Tibial nerve (tissue), 4 donors: ENCODE measurements around the gene C1orf105. TPM values are rescaled to one million over a fixed set of nuclear protein-coding genes. Genes with fewer than 3 reads are reported as not detected.
A peak's percentile ranks its signal among the peaks of the same experiment; 100 is the strongest.

Source experiments
- DNase-seq, 2 donors: peaks; one replicate each; pipeline ENCODE4 v3.0.0-alpha.2; 2019; ENCODE audit warnings: low spot score in 2 of 2
- H3K27ac ChIP-seq, 4 donors: fragments of 200-600 bp; sonication (generic) in 3 of 4; one replicate each; pipeline ENCODE4 v1.5.1; 2017 to 2019; ENCODE audit warnings: mild to moderate bottlenecking in 1 of 4
- H3K27me3 ChIP-seq, 2 donors: fragments of 200-600 bp; sonication (generic) in 1 of 2; one replicate each; pipeline versions ENCODE4 v1.5.1 to v1.6.0; 2017 to 2019
- H3K36me3 ChIP-seq, 3 donors: fragments of 200-600 bp; sonication (generic); one replicate each; pipeline ENCODE4 v1.5.1; 2018 to 2019
- H3K4me1 ChIP-seq, 4 donors: fragments of 200-600 bp; sonication (generic) in 3 of 4; one replicate each; pipeline ENCODE4 v1.5.1; 2017 to 2019
- H3K4me3 ChIP-seq, 4 donors: fragments of 200-600 bp; sonication (generic) in 3 of 4; one replicate each; pipeline ENCODE4 v1.5.1; 2017 to 2019; ENCODE audit warnings: mild to moderate bottlenecking in 1 of 4, moderate library complexity in 1 of 4
- H3K9me3 ChIP-seq, 4 donors: fragments of 200-600 bp; sonication (generic) in 3 of 4; one replicate each; pipeline ENCODE4 v1.5.1; 2017 to 2019
- EP300 ChIP-seq, 2 donors: sonication (generic); formaldehyde crosslinking; IDR thresholded peaks; one replicate each; pipeline ENCODE4 v1.6.1; 2017; ENCODE audit warnings: antibody characterized with exemption in 2 of 2, mild to moderate bottlenecking in 1 of 2
- POLR2A ChIP-seq, 2 donors: fragments of 450-650 bp; IDR thresholded peaks; one replicate each; pipeline ENCODE4 v1.6.1; 2017; ENCODE audit warnings: antibody characterized with exemption in 2 of 2, mild to moderate bottlenecking in 2 of 2, moderate library complexity in 2 of 2
- WGBS, 2 donors: methylation state at CpG; one replicate each; pipeline ENCODE4 v1.1.5; 2018; 5-methylcytosine and 5-hydroxymethylcytosine counted together
- total RNA-seq, 4 donors: library from RNA; depleted of rRNA; stranded (reverse); fragments of >200 nt; gene quantifications; one replicate each; pipeline ENCODE4 v1.1.0, GENCODE V29; 2016
- TF ChIP-seq, protein P1 (sequence below), 5 experiments: fragments of 200-600 bp in 3 of 5; fragments of 450-650 bp in 2 of 5; sonication (generic) in 3 of 5; IDR thresholded peaks; one replicate each; pipeline ENCODE4 v1.5.1; 2016 to 2019; ENCODE audit warnings: antibody characterized with exemption in 5 of 5, mild to moderate bottlenecking in 3 of 5, moderate library complexity in 2 of 5

Gene C1orf105
- total RNA-seq, 4 donors from 2014 or later = not detected

GRCh38 chr1:172399756-172400721, 20.4 kb upstream of the C1orf105 start:
- H3K9me3 ChIP-seq = no peaks in the 10 kb centered on the region
- H3K27ac ChIP-seq = peak overlapping the region; percentile 49 to 93 (median 85)
- H3K36me3 ChIP-seq = no peaks in the 10 kb centered on the region
- H3K4me3 ChIP-seq = no peak overlapping the region
- peaks cover 5 to 71% (median 33%) of the 10 kb centered on the region in 4 donors for H3K4me1 ChIP-seq
- peak in 1 of 2 donors; percentile 14 for DNase-seq
- 33 to 34% methylated on average over 6 of the region's 6 CpGs for WGBS, 2 donors
- TF ChIP-seq EP300 (IDR thresholded peaks at IDR 0.05) = no peak
- no peak for TF ChIP-seq POLR2A (IDR thresholded peaks at IDR 0.05)
- TF ChIP-seq, protein P1, sequence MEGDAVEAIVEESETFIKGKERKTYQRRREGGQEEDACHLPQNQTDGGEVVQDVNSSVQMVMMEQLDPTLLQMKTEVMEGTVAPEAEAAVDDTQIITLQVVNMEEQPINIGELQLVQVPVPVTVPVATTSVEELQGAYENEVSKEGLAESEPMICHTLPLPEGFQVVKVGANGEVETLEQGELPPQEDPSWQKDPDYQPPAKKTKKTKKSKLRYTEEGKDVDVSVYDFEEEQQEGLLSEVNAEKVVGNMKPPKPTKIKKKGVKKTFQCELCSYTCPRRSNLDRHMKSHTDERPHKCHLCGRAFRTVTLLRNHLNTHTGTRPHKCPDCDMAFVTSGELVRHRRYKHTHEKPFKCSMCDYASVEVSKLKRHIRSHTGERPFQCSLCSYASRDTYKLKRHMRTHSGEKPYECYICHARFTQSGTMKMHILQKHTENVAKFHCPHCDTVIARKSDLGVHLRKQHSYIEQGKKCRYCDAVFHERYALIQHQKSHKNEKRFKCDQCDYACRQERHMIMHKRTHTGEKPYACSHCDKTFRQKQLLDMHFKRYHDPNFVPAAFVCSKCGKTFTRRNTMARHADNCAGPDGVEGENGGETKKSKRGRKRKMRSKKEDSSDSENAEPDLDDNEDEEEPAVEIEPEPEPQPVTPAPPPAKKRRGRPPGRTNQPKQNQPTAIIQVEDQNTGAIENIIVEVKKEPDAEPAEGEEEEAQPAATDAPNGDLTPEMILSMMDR (IDR thresholded peaks at IDR 0.05) = no peak
- no peaks in the 10 kb centered on the region for H3K27me3 ChIP-seq

- Histone ChIP-seq H3K27me3 (no peaks in the 10 kb centered on the region), H3K4me3 (no peak overlapping the region), H3K4me1 (peaks cover 5 to 68% (median 33%) of the 10 kb centered on the region in 4 donors), H3K27ac (peak overlapping the region; percentile 49 to 93 (median 85)), H3K9me3 (no peaks in the 10 kb centered on the region), H3K36me3 (no peaks in the 10 kb centered on the region)
- no peak for DNase-seq
- 41 to 48% methylated on average over 1 of the region's 1 CpG for WGBS, 2 donors
- TF ChIP-seq EP300 (IDR thresholded peaks at IDR 0.05) (no peak), POLR2A (IDR thresholded peaks at IDR 0.05) (no peak)
- TF ChIP-seq, protein P1 (IDR thresholded peaks at IDR 0.05) = no peak
Measured at GRCh38 chr1:172400722-172401105, 19.8 kb upstream of the C1orf105 start.

GRCh38 chr1:172401477-172401876, 19.0 kb upstream of the C1orf105 start:
- TF ChIP-seq POLR2A (IDR thresholded peaks at IDR 0.05) (no peak), EP300 (IDR thresholded peaks at IDR 0.05) (no peak)
- TF ChIP-seq, protein P1 (IDR thresholded peaks at IDR 0.05) = no peak
- Histone ChIP-seq H3K36me3 (no peaks in the 10 kb centered on the region), H3K4me3 (no peak overlapping the region), H3K27ac (peak overlapping the region in 3 of 4 donors; percentile 49 to 93 (median 92)), H3K27me3 (no peaks in the 10 kb centered on the region), H3K9me3 (no peaks in the 10 kb centered on the region), H3K4me1 (peaks cover 5 to 65% (median 33%) of the 10 kb centered on the region in 4 donors)
- no peak for DNase-seq

GRCh38 chr1:172401892-172402291, 18.6 kb upstream of the C1orf105 start:
- DNase-seq = no peak
- Histone ChIP-seq H3K4me1 (peaks cover 5 to 61% (median 31%) of the 10 kb centered on the region in 4 donors), H3K9me3 (no peaks in the 10 kb centered on the region), H3K27me3 (no peaks in the 10 kb centered on the region), H3K27ac (peak overlapping the region in 1 of 4 donors; percentile 93), H3K4me3 (no peak overlapping the region), H3K36me3 (no peaks in the 10 kb centered on the region)
- 66 to 68% methylated on average over 5 of the region's 5 CpGs for WGBS, 2 donors
- TF ChIP-seq, protein P1 (IDR thresholded peaks at IDR 0.05) = no peak
- TF ChIP-seq POLR2A (IDR thresholded peaks at IDR 0.05) = no peak
- TF ChIP-seq EP300 (IDR thresholded peaks at IDR 0.05) = no peak
